ENCODE data around the gene SDHC.
A peak's percentile ranks its signal among the peaks of the same experiment; 100 is the strongest.
"Not testable (repeated sequence)": the region's sequence is repeated elsewhere in the genome, so short reads cannot be mapped to it uniquely, and the experiment has no call there.

Gene SDHC

DNA sequence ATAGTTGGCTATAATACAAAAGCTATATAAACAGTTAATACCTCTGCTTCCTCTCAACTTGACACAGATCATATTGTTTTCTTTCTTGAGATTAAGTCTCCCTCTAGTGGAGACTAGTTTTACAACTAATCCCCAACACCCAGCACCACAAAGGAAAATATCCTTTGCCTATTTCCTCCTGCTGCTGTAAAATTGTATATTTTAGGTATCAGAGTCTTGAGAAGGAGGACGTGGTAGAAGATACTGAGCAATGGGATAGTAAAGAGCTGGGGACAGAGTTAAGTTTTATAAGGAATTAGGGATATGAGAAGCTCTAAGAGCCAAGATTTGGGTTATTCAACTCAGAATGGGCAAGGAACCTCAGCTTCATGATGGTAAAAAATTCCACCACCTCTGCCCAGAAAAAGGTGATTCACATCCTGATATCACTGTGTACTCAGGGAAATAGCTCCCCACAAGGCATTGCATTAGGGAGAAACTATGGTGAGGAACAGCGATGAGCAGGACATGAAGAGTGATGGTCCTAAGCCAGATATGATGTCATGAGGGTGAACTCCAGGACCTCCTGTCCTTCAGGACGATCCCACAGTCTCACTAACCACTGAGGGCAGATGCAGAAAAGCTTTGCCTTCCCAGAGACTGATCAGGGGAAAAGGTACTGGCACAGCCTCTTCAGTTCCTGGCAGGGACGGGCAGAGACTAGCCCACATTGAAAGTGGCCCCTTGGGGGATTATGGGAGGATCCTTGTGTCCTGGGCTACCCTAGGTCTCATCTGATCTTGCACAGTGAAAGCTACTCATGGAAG is 68.2 kb downstream of the SDHC start:
- DNase-seq (ENCODE audit: low read depth in 2 of 2) = no peak

DNA sequence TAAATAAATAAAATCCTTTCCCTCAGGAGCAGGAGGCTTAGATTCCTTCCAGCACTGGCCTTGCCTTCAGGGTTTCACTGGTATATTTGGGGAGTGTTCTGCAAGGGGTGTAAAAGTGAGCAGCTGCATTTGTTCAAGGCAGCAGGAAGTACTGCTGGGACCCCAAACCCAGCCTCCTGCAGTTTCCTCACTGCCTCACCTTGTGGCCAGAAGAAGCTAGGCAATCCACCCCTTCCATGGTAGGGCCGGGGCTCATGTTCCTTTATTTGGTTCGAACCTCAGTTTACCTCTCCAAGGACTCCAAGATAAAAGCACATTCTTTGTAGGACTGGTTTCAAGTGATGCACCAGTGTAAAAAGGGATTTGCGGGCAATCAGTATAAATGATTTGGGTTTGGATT is 74.5 kb downstream of the SDHC start:
- no peak for DNase-seq (ENCODE audit: low read depth in 2 of 2)

DNA sequence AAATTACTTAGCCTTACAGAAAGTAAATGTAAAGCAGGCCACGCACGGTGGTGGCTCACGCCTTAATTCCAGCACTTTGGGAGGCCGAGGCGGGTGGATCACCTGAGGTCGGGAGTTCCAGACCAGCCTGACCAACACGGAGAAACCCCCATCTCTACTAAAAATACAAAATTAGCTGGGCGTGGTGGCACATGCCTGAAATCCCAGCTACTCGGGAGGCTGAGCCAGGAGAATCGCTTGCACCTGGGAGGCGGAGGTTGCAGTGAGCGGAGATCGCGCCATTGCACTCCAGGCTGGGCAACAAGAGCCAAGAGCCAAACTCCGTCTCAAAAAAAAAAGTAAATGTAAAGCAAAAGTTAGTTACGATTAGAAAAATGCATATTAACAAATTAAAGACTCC is 75.0 kb downstream of the SDHC start:
- not testable (repeated sequence) for DNase-seq (ENCODE audit: low read depth in 2 of 2)

DNA sequence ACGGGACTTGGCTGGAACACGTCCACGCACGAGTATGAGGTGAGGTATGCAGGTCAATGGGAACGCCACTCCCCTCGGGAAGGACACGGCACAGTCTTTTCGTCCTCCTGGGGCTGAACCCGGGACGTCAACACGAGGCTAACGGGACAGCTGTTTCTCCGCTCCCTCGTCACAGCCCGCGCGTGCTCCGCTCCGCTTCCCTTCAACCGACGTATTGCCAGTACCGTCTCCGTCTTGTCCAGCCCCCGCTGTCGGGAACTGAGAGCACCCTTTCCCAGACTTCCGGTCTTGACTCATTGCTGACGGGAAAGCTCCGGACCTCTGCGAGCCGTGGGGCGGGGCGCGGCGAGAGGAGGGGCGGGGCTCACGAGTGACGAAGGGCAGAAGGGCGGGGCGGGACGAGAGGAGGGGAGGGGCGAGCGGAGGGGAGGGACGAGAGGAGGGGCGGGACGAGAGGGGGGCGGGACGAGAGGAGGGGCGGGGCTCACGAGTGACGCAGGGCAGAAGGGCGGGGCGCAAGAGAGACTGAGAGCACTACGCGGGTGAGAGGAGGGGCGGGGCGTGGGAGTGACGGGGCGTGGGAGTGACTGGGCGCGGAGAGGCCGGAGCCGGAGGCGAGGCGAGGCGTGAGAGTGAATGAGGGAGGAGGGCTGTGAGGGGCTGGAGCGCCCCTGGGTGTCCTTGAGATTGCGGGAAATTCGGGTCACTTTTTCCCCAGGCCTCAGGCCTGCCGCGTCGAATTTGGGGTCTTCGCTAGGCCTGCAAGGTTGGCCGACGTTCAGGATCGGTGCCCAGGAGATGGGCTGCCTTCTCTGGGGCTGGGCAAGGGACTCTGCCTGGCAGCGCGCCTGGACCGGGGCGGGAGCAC is 75.7 kb downstream of the SDHC start:
- peak; percentile 80 to 82 for DNase-seq (ENCODE audit: low read depth in 2 of 2)

DNA sequence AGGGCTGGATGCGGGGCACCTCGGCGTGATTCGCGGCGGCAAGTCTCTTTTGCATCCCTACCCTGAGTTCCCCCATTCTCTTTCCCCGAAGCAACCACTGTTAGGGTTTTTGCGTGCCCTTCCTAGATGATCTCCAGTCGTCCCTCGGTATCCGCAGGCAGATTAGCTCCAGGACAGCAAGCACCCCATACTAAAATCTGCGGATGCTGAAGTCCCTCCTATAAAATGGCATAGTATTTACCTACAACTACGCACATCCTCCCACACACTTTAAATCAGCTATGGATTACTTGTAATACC is 76.3 kb downstream of the SDHC start:
- no peak for DNase-seq (ENCODE audit: low read depth in 2 of 2)

DNA sequence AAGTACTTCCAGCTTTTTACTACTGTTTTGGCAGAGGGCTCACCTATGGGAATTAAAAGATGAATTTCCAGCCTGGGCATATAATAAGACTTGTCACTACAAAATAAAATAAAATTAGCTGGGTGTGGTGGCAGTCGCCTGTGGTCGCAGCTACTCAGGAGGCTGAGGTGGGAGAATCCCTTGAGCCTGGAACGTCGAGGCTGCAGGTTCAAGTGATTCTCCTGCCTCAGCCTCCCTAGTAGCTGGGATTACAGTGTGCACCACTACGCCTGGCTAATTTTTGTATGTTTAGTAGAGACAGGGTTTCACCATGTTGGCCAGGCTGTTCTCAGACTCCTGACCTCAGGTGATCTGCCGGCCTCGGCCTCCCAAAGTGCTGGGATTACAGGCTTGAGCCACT is 77.0 kb downstream of the SDHC start:
- not testable (repeated sequence) for DNase-seq (ENCODE audit: low read depth in 2 of 2)

DNA sequence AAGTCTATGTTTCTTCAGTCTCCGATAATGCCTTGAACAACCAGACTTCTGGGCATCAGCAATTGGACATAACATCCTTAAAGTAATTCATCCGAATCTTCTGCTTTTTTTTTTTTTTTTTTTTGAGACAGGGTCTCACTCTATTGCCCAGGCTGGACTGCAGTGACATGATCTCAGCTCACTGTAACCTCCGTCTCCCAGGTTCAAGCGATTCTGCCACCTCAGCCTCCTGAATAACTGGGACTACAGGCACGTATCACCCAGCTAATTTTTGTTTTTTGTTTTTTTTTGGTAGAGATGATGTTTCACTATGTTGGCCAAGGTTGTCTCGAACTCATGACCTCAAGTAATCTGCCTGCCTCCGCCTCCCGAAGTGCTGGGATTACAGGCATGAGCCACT is 77.4 kb downstream of the SDHC start:
- DNase-seq (ENCODE audit: low read depth in 2 of 2) = no peak

DNA sequence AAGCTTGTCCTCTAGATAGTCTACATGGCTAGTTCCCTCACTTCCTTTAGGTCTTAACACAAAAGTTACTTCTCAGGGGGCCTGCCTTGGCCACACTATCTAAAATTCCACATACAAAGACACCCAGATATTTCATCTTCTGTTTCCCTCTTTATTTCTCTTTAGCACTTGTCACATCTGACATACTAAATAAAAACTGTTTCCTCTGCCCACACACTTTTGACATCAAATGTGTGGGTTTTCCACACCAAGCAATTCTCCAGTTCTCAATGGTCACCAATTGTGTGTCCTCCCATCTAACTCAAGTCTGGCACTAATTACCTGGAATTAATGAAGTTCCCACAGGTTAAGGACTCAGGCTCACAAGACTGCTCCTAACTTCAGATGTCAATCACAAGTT is 79.0 kb downstream of the SDHC start:
- no peak for DNase-seq (ENCODE audit: low read depth in 2 of 2)

DNA sequence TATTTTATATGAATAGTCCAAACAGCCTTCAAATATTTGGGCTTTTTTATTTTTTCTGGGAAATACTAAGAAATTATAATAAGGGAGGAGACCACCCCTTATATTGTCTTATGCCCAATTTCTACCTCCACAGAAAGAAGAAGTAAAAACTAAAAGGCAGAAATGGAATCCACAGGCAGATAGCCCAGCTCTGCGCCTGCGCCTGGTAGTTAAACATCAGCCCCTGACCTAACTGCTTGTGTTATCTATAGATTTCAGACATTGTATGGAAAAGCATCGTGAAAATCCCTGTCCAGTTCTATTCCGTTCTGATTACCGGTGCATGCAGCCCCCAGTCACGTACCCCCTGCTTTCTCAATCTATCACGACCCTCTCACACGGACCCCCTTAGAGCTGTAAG is 82.9 kb downstream of the SDHC start:
- not testable (repeated sequence) for DNase-seq (ENCODE audit: low read depth in 2 of 2)

DNA sequence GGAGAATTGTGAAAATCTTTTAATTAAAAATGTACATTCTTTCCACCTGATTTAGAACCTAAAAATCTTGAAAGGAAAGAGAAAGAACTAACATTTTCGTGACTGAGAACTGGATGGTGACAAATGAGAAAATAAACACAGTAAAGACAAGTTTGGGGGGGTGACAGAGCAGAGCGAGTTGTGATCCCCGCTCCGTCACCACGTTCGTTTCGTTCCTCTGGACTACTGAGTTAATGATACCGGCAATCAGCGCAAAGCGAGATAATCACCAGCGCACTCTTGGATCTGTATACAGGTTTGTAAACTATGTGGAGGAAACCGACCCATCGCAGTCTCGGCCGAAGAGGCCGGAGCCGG is 84.7 kb downstream of the SDHC start:
- DNase-seq (ENCODE audit: low read depth in 2 of 2) = no peak

DNA sequence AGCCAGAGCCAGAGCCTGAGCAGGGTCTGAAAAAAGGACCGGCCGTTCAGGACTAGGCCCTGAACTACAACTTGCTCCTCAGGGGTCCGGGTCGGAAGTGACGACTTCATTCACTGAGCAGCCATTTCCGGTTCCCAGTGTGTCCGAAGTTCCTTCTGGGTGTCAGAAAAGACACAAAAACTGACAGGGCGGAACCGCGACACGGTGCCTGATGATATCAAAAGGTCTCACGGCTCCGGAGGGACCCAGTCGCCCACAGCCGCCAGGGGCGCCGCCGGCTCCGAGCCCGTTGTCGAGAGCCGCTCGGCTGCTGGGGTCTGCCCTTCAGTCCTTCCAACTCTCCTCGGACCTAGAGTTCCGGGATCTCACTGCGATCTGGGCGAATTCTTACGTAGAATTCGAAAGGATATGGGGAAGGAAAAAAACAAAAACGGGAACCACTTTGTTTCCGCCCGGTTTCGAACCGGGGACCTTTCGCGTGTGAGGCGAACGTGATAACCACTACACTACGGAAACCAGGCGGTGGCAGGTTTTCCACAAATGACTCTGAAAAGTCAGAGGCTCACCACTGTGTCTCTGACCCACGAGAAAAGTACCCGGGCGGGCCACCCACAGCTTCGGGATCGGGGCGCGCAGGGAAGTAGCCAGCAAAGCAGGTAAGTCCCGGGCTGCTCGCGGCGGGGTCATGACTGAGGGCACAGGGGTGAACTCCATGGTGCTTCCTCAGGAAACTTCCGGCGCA is 85.2 kb downstream of the SDHC start:
- peak; percentile 79 to 80 for DNase-seq (ENCODE audit: low read depth in 2 of 2)

DNA sequence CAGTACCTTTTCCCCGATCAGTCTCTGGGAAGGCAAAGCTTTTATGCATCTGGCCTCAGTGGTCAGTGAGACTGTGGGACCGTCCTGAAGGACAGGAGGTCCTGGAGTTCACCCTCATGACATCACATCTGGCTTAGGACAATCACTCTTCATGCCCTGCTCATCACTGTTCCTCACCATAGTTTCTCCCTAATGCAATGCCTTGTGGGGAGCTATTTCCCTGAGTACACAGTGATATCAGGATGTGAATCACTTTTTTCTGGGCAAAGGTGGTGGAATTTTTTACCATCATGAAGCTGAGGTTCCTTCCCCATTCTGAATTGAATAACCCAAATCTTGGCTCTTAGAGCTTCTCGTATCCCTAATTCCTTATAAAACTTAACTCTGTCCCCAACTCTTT is 88.3 kb downstream of the SDHC start:
- no peak for DNase-seq (ENCODE audit: low read depth in 2 of 2)

DNA sequence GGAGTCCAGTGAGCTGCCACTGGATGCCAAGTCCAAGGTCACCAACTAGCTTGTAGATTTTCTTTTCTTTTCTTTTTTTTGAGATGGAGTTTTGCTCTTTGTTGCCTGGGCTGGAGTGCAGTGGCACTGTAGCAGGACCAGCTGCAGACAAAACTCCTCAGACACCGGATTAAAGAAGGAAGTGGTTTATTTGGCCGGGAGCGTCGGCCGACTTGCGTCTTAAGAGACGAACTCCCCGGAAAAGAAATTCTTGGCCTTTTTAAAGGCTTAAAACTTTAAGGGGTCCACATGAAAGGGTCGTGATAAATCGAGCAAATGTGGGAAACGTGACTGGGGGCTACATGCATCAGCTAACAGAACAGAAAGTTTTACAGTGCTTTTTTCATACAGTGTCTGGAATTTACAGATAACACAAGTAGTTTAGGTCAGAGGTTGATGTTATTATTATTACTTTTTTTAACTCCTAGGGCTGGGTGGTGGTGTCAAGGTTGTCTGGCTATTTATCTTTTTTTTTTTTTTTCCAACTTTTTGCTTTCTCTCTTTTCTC is 89.9 kb downstream of the SDHC start:
- DNase-seq (ENCODE audit: low read depth in 2 of 2) = no peak

DNA sequence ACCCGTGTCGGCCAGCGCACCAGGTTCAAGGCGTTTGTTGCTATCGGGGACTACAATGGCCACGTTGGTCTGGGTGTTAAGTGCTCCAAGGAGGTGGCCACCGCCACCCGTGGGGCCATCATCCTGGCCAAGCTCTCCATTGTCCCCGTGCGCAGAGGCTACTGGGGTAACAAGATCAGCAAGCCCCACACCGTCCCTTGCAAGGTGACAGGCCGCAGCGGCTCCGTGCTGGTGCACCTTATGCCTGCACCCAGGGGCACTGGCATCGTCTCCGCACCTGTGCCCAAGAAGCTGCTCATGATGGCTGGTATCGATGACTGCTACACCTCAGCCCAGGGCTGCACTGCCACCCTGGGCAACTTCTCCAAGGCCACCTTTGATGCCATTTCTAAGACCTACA is 92.4 kb downstream of the SDHC start:
- not testable (repeated sequence) for DNase-seq (ENCODE audit: low read depth in 2 of 2)

DNA sequence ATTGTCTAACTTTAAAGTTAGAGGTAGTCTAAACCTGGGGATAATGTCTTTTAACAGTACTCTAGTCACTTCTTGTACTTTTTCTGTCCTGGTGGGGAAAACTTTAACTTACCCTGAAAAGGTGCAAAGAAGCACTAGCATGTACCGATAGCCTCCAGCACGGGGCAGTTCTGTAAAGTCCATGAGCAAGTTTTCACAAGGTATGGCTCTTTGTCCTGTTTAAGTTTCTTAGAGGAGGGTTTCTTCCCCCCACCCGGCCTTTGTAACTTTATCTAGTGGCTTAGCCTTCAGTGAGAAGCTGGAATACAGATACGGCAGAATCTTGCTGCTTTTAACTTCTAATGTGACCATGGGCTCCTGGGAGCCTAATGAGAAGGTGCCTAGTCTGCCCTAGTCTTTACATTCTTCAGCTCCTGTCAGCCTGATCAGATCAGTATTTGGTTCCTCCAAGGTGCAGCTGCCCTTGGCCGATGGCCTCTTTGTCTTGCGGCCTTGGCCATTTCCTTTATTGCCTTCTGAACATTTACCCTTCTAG is 93.3 kb downstream of the SDHC start:
- no peak for DNase-seq (ENCODE audit: low read depth in 2 of 2)

DNA sequence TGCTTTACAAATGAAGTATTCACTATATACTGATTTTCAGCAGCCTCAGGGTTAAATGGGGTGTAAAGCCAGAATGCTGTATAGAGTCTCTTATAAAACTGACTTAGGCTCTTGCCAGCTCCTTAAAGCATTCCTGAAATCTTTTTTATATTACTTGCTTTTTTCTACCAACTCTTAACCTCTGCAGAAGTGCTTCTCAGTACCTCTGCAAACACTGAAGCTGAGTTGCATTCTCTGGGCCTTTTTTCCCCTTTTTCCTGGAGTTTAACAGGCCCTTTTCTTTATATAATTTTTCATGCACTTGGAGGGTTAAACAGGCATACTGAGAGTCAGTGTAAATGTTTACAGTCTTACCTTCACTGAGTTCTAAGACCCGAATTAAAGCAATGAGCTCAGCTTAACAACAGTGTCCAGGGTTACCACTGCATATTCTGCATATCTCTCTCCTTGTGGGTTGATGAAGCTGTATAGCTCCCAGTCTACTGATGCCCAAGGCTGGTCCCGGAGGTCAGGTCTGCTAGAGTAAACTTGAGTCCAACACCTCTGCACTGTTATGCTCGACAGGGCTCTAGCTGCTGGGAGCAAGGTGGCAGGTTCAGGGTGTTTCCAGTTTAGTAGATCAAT is 94.4 kb downstream of the SDHC start:
- DNase-seq (ENCODE audit: low read depth in 2 of 2) = no peak

DNA sequence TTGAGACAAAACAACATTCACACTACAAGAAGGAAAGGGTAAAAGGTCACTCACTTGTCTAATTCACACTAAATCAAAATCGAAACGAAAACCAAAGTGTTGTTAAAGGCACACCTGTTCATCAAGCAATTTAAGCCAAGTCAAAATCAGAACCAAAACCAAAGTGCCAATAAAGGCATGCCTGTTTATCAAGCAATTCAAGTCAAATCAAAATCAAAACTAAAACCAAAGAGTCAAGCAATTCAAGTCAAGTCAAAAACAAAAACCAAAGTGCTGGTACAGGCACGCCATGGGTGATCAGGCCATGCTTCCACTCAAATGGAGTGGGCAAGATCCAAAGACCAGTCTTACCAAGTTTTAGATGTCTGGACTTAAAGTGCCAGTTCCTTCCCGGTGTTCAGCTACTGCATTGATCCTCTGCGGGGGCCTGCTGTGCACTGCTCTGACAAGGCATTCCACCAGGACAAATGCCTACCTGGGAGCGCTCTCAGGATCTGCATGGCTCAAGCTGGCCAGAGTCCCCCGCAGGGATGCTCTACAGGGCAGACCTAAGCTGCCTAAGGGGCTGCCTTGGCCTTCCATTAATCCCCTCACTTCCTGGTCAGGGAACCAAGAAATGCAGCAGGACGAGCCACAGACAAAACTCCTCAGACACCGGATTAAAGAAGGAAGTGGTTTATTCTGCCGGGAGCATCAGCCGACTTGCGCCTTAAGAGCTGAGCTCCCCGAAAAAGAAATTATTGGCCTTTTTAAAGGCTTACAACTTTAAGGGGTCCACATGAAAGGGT is 95.9 kb downstream of the SDHC start:
- not testable (repeated sequence) for DNase-seq (ENCODE audit: low read depth in 2 of 2)

DNA sequence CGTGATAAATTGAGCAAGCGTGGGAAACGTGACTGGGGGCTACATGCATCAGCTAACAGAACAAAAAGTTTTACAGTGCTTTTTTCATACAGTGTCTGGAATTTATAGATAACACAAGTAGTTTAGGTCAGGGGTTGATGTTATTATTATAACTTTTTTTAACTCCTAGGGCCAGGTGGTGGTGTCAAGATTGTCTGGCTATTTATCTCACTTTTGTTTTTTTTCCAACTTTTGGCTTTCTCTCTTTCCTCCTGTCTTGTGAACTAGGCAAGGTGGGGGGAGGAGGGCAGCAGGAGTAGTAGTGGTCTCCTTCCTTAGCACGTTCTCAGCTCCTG is 96.4 kb downstream of the SDHC start:
- DNase-seq (ENCODE audit: low read depth in 2 of 2) = not testable (repeated sequence)

All from stimulated activated CD8-positive, alpha-beta memory T cell treated with anti-CD3 and anti-CD28 coated beads, Interleukin-15, amount 100 ng/mL, for 48 hours (primary cell).